Testis (tissue), 3 donors: ENCODE data around the gene RUNX1. TPM values are rescaled to one million over a fixed set of nuclear protein-coding genes. Genes with fewer than 3 reads are reported as not detected.

ENCODE experiments used
- DNase-seq: peaks from one replicate; pipeline ENCODE4 v3.0.0-alpha.2; 2019
- H3K27ac ChIP-seq, 2 donors: fragments of 200-600 bp; sonication (generic); one replicate each; pipeline ENCODE4 v1.5.1; 2019
- H3K27me3 ChIP-seq: fragments of 200-600 bp; sonication (generic); one replicate; pipeline ENCODE4 v1.5.1; 2019
- H3K36me3 ChIP-seq: fragments of 200-600 bp; sonication (generic); one replicate; pipeline ENCODE4 v1.5.1; 2017; ENCODE audit warnings: low read depth; ENCODE audit errors: missing control alignments
- H3K4me1 ChIP-seq: fragments of 200-600 bp; sonication (generic); one replicate; pipeline ENCODE4 v1.5.1; 2019
- H3K4me3 ChIP-seq, 2 donors: fragments of 200-600 bp; sonication (generic); one replicate each; pipeline ENCODE4 v1.5.1; 2017 to 2019
- H3K9me3 ChIP-seq: fragments of 200-600 bp; sonication (generic); one replicate; pipeline ENCODE4 v1.5.1; 2017
- POLR2A ChIP-seq: fragments of 450-650 bp; IDR thresholded peaks from one replicate; pipeline ENCODE4 v1.6.1; 2017; ENCODE audit warnings: antibody characterized with exemption, mild to moderate bottlenecking, moderate library complexity
- WGBS, 2 donors: methylation state at CpG; one replicate each; pipeline ENCODE4 v1.1.5; 2018; 5-methylcytosine and 5-hydroxymethylcytosine counted together
- intact Hi-C: fragments of 100-400 bp; cut with DNase I; formaldehyde crosslinking; loops from one replicate; pipeline ENCODE4 v1.15.1; 2023; ENCODE audit warnings: low total_unique reads
- polyA plus RNA-seq: library from polyadenylated mRNA; stranded (reverse); fragments of 350-450 nt; fragmentation: Illumina TruSeq; extraction: RNeasy Lipid Tissue Mini Kit (QIAGEN cat#74804); gene quantifications from one replicate; pipeline ENCODE4 v1.2.3, GENCODE V29; 2014; ENCODE audit warnings: low read depth, low replicate concordance; ENCODE audit not compliant: insufficient read depth
- total RNA-seq, 2 donors: library from RNA; depleted of rRNA; stranded (reverse); fragments of >200 nt; gene quantifications; one replicate each; pipeline ENCODE4 v1.2.3, GENCODE V29; 2016
- TF ChIP-seq, protein P1 (sequence below), 3 experiments: fragments of 450-650 bp in 2 of 3; fragments of 200-600 bp in 1 of 3; sonication (generic) in 1 of 3; IDR thresholded peaks; one replicate each; pipeline ENCODE4 v1.5.1; 2016 to 2019; ENCODE audit warnings: antibody characterized with exemption in 3 of 3, mild to moderate bottlenecking in 2 of 3, moderate library complexity in 1 of 3

RUNX1 gene
- total and polyA plus RNA-seq, 3 donors from 2014 or later: 11.1 to 28.7 (median 24.3) TPM

DNA sequence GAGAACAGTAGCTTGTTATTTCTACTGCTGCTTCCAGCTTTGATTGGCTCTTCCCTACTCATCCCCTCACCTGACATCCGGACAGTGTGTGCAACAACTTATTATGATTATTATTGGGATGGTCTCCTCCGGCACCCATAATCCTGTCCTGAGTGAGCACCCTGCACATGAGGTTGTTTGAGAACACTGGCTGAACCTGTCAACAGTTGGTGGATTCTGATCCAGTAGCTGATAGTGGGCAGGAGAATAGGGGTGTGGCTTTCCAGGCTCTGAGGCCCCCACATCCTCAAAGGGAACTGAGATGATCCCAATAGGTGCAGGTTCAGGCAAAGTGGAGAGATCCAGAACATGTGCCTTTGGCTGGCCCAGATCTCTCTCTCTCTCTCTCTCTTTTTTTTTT is 60.5 kb downstream of the RUNX1 start:
- H3K4me1 ChIP-seq: no peaks in the 10 kb centered on the region
- H3K27ac ChIP-seq: no peak overlapping the region
- H3K9me3 ChIP-seq: no peaks in the 10 kb centered on the region
- no peak overlapping the region for H3K4me3 ChIP-seq
- no peak for DNase-seq
- H3K36me3 ChIP-seq: no peaks in the 10 kb centered on the region
- no peaks in the 10 kb centered on the region for H3K27me3 ChIP-seq
- TF ChIP-seq, protein P1, sequence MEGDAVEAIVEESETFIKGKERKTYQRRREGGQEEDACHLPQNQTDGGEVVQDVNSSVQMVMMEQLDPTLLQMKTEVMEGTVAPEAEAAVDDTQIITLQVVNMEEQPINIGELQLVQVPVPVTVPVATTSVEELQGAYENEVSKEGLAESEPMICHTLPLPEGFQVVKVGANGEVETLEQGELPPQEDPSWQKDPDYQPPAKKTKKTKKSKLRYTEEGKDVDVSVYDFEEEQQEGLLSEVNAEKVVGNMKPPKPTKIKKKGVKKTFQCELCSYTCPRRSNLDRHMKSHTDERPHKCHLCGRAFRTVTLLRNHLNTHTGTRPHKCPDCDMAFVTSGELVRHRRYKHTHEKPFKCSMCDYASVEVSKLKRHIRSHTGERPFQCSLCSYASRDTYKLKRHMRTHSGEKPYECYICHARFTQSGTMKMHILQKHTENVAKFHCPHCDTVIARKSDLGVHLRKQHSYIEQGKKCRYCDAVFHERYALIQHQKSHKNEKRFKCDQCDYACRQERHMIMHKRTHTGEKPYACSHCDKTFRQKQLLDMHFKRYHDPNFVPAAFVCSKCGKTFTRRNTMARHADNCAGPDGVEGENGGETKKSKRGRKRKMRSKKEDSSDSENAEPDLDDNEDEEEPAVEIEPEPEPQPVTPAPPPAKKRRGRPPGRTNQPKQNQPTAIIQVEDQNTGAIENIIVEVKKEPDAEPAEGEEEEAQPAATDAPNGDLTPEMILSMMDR (IDR thresholded peaks at IDR 0.05): no peak
- no peak for TF ChIP-seq POLR2A
- WGBS, 2 donors: 90 to 97% methylated on average over 2 of the region's 2 CpGs
- intact Hi-C loops: no loop called here

GRCh38 chr21:34988139-34988538 is 61.0 kb downstream of the RUNX1 start:
- intact Hi-C loops: no loop called here
- H3K36me3 ChIP-seq: no peaks in the 10 kb centered on the region

DNA sequence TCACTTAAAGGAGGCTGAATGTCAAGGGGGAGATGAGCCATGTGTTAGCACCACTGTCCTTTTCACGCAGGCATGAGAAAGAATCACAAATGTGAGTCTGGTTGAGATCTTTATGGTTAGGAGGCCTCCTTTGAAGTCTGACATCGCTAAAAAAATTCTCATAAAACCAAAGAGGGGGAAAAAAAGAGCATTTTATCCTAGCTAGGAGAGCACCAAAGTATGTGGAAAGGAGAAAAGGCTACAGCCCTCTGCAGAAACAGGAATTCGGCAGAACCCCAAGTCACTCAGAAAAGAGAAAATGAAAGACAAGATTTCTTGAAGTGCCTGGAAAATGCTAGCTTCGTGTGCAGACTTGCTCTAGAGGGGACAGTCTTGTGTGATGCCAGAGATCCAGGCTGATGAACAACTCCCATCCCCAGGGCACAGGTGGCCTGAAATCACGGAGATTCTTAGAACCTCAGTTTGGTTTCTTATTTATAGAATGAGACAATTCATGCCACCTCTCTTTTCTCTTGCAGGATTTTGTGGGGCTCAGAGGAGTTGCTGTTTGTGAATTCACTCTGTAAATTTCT is 61.5 kb downstream of the RUNX1 start:
- H3K27me3 ChIP-seq: no peaks in the 10 kb centered on the region
- no peak for TF ChIP-seq POLR2A
- TF ChIP-seq, protein P1 (IDR thresholded peaks at IDR 0.05): no peak
- no peaks in the 10 kb centered on the region for H3K9me3 ChIP-seq
- no peak overlapping the region for H3K27ac ChIP-seq
- intact Hi-C loops: no loop called here
- no peak for DNase-seq
- H3K36me3 ChIP-seq: no peaks in the 10 kb centered on the region
- H3K4me1 ChIP-seq: no peaks in the 10 kb centered on the region
- no peak overlapping the region for H3K4me3 ChIP-seq
- WGBS, 2 donors: 55 to 65% methylated on average over 5 of the region's 5 CpGs

More at GRCh38 chr21:34988139-34988538, 61.0 kb downstream of the RUNX1 start:
- Histone ChIP-seq H3K27me3 (no peaks in the 10 kb centered on the region), H3K9me3 (no peaks in the 10 kb centered on the region), H3K4me1 (no peaks in the 10 kb centered on the region), H3K4me3 (no peak overlapping the region), H3K27ac (no peak overlapping the region)
- TF ChIP-seq, protein P1 (IDR thresholded peaks at IDR 0.05): no peak
- TF ChIP-seq POLR2A: no peak
- DNase-seq: no peak
- 87 to 89% methylated on average over 8 of the region's 8 CpGs for WGBS, 2 donors

DNA sequence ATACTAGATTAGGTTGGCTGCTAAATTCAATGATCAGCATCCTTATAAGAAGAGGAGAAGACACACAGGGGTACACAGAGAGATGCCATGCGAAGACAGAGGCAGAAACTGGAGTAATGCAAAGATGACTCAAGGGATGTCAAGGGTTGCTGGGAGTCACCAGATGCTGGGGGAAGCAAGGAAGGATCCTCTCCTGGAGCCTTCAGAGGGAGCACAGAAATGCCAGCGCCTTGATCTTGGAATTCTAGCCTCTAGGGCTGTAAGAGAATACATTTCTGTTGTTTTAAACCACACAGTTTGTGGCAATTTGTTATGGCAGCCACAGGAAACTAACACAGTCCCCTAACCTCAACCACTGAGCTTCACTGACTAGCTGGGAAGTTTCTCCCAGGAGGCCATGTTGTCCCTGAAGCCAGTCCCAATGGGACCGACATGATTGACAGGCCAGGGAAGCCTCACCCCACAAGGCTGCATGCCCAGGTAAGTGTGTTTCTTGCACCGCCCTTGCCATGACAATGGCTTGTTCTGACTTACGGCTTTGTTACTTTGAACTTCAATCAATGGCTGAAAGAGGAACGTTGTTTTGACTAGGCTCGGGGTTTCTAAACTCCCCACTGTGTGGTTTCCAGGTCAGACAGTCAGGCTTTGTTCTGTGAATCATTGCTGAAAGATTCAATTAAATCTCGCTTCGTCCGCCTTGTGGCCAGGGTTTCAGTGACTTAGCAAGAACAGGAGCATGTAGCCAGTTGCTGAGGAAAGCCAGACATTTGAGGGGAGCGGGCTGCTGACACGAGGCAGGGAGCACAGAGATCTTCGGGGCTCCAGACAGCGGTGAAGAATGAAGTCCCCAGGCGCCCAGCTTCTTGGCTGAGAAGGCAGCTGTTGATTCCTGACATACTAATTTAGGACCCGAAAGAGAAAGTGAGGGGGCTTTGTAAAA is 62.3 kb downstream of the RUNX1 start:
- H3K9me3 ChIP-seq: no peaks in the 10 kb centered on the region
- H3K27me3 ChIP-seq: no peaks in the 10 kb centered on the region
- no peak overlapping the region for H3K4me3 ChIP-seq
- TF ChIP-seq, protein P1 (IDR thresholded peaks at IDR 0.05): no peak
- TF ChIP-seq POLR2A: no peak
- H3K27ac ChIP-seq: no peak overlapping the region
- DNase-seq: no peak
- WGBS, 2 donors: 74 to 75% methylated on average over 16 of the region's 16 CpGs
- intact Hi-C loops: no loop called here
- H3K4me1 ChIP-seq: no peaks in the 10 kb centered on the region
- H3K36me3 ChIP-seq: no peaks in the 10 kb centered on the region
